Right lung (tissue), 10 donors: ENCODE data around the gene PNMA3. TPM values are rescaled to one million over a fixed set of nuclear protein-coding genes. Genes with fewer than 3 reads are reported as not detected.
"Not testable (repeated sequence)": the region's sequence is repeated elsewhere in the genome, so short reads cannot be mapped to it uniquely, and the experiment has no call there.

Experiments used
- DNase-seq, 2 donors: peaks; one replicate each; pipeline ENCODE4 v3.0.0-alpha.2; 2013
- long read RNA-seq, 8 donors: transcript quantifications; one replicate each; lab custom pipeline, GENCODE V29; 2026
- polyA plus RNA-seq, 5 donors: library from polyadenylated mRNA; unstranded; fragments of 120-200 nt; gene quantifications; one replicate each; pipeline versions ENCODE4 v1.2.1 to v1.2.3, GENCODE V29; 2013; ENCODE audit warnings: inconsistent platforms in 1 of 5, low replicate concordance in 1 of 5; ENCODE audit not compliant: insufficient read length in 5 of 5, insufficient read depth in 1 of 5

PNMA3 gene
- 1 to 10 TPM; 2.3 to 3.2 (median 2.6) TPM for polyA plus RNA-seq
- long read RNA-seq, donor 1: 0 reads
- long read RNA-seq, donor 2: 0 reads
- long read RNA-seq, donor 3: 0 reads
- long read RNA-seq, donor 4, partial matches to known transcripts: 0 of 1 reads
- long read RNA-seq, donor 4, other reads (novel, unspliced or antisense): 0 of 1 reads
- long read RNA-seq, donor 5: 0 reads
- long read RNA-seq, donor 6: 0 reads
- long read RNA-seq, donor 7, partial matches to known transcripts: 0 of 1 reads
- long read RNA-seq, donor 7, other reads (novel, unspliced or antisense): 0 of 1 reads
- long read RNA-seq, donor 8: 0 reads

- peak in 1 of 2 donors; percentile 3 for DNase-seq
Observed at GRCh38 chrX:153055871-153056749, at the start of gene PNMA3. Gene PNMA3, plus strand, starts transcription at chrX:153056470. Its CDS starts 586 bp downstream, at chrX:153057056.

- DNase-seq: not testable (repeated sequence)
Observed at GRCh38 chrX:153017174-153017573, 39.1 kb upstream of the PNMA3 start.

- DNase-seq: no peak
Observed at GRCh38 chrX:153019166-153019565, 37.1 kb upstream of the PNMA3 start.

- not testable (repeated sequence) for DNase-seq
Observed at GRCh38 chrX:153026501-153026900, 29.8 kb upstream of the PNMA3 start.

- not testable (repeated sequence) for DNase-seq
Observed at GRCh38 chrX:153028487-153028886, 27.8 kb upstream of the PNMA3 start.

- no peak for DNase-seq
Observed at GRCh38 chrX:153029162-153029561, 27.1 kb upstream of the PNMA3 start.

- no peak for DNase-seq
Observed at GRCh38 chrX:153029875-153030274, 26.4 kb upstream of the PNMA3 start.

- DNase-seq: no peak
Observed at GRCh38 chrX:153030801-153031200, 25.5 kb upstream of the PNMA3 start.

GRCh38 chrX:153032397-153033118 lies 23.7 kb upstream of the PNMA3 start:
- DNase-seq: peak; percentile 38 to 40

- DNase-seq: no peak
Observed at GRCh38 chrX:153049093-153049492, 7.2 kb upstream of the PNMA3 start.

- no peak for DNase-seq
Observed at GRCh38 chrX:153052534-153052933, 3.7 kb upstream of the PNMA3 start.

- no peak for DNase-seq
Observed at GRCh38 chrX:153057281-153057680, 1.0 kb downstream of the PNMA3 start.

GRCh38 chrX:153059191-153060094 lies 3.2 kb downstream of the PNMA3 start:
- no peak for DNase-seq

GRCh38 chrX:153060095-153060445 lies 3.8 kb downstream of the PNMA3 start:
- no peak for DNase-seq

GRCh38 chrX:153061732-153062131 lies 5.5 kb downstream of the PNMA3 start:
- no peak for DNase-seq

GRCh38 chrX:153063315-153063714 lies 7.0 kb downstream of the PNMA3 start:
- no peak for DNase-seq

GRCh38 chrX:153064061-153064460 lies 7.8 kb downstream of the PNMA3 start:
- DNase-seq: no peak

GRCh38 chrX:153065389-153065788 lies 9.1 kb downstream of the PNMA3 start:
- no peak for DNase-seq

GRCh38 chrX:153066402-153066801 lies 10.1 kb downstream of the PNMA3 start:
- not testable (repeated sequence) for DNase-seq

GRCh38 chrX:153071909-153072583 lies 15.8 kb downstream of the PNMA3 start, which contains the start of gene PNMA6A:
Gene PNMA6A, plus strand, starts transcription at chrX:153072454. Its CDS starts 609 bp downstream, at chrX:153073063.
- not testable (repeated sequence) for DNase-seq
